Measurements from ENCODE around the gene LAMTOR4. TPM values are rescaled to one million over a fixed set of nuclear protein-coding genes. Genes with fewer than 3 reads are reported as not detected.

Gene LAMTOR4
- total and polyA plus RNA-seq, 2 of the 13 experiments (the other 11 are each of a cell fraction or from before 2014, with no cell fraction given), result 115 to 118 TPM

DNA sequence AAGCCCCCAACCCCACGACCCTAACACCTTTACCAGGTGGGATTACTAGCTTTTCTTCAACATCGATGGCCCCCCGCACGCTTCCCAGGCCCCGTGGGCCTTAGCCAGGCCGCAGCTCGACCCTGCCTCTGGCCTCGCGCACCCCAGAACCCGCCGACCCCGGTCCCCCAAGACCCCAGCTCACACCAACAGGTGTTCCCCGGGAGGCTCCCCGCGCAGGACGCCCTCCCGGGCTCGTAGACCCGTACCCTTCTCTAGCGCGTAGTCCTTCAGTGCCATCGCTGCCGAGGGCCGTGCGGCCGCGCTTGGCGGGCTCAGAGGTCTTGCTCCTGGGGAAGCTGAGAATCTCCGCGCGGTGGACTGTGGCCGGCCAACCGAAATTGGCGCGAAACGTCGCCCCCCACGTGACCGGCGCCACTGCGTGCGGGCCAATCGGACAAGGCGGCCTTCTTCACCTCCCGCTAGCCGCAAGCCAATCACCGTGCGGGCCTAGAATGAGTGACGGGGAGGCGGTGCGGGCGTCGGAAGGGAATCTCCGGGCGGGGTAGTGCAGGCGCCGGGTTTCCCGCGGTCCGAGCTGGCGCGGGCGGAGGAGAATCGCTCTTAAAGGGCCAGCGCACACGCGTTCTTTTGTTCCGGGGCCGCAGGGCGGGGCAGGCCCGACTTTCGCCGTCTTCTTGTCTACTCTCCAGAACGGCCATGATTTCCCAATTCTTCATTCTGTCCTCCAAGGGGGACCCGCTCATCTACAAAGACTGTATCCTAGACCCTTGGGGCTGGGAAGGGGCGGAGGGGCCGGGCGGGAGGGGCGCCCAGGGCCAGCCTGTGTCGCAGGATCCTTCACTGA lies 47.5 kb upstream of the LAMTOR4 start, which contains the start of the genes AP4M1 and MCM7 (continued):
- TF ChIP-seq, protein P1, sequence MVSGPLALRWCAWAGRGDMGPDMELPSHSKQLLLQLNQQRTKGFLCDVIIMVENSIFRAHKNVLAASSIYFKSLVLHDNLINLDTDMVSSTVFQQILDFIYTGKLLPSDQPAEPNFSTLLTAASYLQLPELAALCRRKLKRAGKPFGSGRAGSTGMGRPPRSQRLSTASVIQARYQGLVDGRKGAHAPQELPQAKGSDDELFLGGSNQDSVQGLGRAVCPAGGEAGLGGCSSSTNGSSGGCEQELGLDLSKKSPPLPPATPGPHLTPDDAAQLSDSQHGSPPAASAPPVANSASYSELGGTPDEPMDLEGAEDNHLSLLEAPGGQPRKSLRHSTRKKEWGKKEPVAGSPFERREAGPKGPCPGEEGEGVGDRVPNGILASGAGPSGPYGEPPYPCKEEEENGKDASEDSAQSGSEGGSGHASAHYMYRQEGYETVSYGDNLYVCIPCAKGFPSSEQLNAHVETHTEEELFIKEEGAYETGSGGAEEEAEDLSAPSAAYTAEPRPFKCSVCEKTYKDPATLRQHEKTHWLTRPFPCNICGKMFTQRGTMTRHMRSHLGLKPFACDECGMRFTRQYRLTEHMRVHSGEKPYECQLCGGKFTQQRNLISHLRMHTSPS (CRISPR knock-in tag; IDR thresholded peaks at IDR 0.05; ENCODE audit: low read depth), result 0 out of 2 replicates have a peak, but pooled peaks have one; percentile 46
- TF ChIP-seq KDM5B (CRISPR knock-in tag; IDR thresholded peaks at IDR 0.05; ENCODE audit: borderline replicate concordance), result peak; percentile 81; the same call in 1 of the 2 replicates
- peak; percentile 84; the same call in 1 of the 2 replicates for TF ChIP-seq ARID2 (CRISPR knock-in tag; IDR thresholded peaks at IDR 0.05; ENCODE audit: borderline replicate concordance)
- TF ChIP-seq, protein P2, sequence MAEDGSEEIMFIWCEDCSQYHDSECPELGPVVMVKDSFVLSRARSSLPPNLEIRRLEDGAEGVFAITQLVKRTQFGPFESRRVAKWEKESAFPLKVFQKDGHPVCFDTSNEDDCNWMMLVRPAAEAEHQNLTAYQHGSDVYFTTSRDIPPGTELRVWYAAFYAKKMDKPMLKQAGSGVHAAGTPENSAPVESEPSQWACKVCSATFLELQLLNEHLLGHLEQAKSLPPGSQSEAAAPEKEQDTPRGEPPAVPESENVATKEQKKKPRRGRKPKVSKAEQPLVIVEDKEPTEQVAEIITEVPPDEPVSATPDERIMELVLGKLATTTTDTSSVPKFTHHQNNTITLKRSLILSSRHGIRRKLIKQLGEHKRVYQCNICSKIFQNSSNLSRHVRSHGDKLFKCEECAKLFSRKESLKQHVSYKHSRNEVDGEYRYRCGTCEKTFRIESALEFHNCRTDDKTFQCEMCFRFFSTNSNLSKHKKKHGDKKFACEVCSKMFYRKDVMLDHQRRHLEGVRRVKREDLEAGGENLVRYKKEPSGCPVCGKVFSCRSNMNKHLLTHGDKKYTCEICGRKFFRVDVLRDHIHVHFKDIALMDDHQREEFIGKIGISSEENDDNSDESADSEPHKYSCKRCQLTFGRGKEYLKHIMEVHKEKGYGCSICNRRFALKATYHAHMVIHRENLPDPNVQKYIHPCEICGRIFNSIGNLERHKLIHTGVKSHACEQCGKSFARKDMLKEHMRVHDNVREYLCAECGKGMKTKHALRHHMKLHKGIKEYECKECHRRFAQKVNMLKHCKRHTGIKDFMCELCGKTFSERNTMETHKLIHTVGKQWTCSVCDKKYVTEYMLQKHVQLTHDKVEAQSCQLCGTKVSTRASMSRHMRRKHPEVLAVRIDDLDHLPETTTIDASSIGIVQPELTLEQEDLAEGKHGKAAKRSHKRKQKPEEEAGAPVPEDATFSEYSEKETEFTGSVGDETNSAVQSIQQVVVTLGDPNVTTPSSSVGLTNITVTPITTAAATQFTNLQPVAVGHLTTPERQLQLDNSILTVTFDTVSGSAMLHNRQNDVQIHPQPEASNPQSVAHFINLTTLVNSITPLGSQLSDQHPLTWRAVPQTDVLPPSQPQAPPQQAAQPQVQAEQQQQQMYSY (CRISPR knock-in tag; IDR thresholded peaks at IDR 0.05), result no peak; the same call in 1 of the 2 replicates
- TF ChIP-seq TRIM24 (CRISPR knock-in tag; IDR thresholded peaks at IDR 0.05), result no peak
- TF ChIP-seq, protein P3, sequence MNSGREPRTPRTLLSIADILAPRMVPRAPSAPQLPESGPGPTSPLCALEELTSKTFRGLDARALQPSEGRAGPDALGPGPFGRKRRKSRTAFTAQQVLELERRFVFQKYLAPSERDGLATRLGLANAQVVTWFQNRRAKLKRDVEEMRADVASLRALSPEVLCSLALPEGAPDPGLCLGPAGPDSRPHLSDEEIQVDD (CRISPR knock-in tag; IDR thresholded peaks at IDR 0.05; ENCODE audit: borderline replicate concordance), result 0 out of 2 replicates have a peak, but pooled peaks have one; percentile 29
- 0 out of 2 replicates have a peak, but pooled peaks have one; percentile 69 for TF ChIP-seq ZNF138 (CRISPR knock-in tag; IDR thresholded peaks at IDR 0.05; ENCODE audit: low read depth)
- peak; percentile 64; the same call in 1 of the 2 replicates for TF ChIP-seq RFXAP (CRISPR knock-in tag; IDR thresholded peaks at IDR 0.05; ENCODE audit: borderline replicate concordance)
- TF ChIP-seq ZFY (CRISPR knock-in tag; IDR thresholded peaks at IDR 0.05), result peak; percentile 53; the same call in 1 of the 2 replicates
- TF ChIP-seq, protein P4, sequence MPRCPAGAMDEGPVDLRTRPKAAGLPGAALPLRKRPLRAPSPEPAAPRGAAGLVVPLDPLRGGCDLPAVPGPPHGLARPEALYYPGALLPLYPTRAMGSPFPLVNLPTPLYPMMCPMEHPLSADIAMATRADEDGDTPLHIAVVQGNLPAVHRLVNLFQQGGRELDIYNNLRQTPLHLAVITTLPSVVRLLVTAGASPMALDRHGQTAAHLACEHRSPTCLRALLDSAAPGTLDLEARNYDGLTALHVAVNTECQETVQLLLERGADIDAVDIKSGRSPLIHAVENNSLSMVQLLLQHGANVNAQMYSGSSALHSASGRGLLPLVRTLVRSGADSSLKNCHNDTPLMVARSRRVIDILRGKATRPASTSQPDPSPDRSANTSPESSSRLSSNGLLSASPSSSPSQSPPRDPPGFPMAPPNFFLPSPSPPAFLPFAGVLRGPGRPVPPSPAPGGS (CRISPR knock-in tag; IDR thresholded peaks at IDR 0.05), result peak; percentile 60
- TF ChIP-seq, protein P5, sequence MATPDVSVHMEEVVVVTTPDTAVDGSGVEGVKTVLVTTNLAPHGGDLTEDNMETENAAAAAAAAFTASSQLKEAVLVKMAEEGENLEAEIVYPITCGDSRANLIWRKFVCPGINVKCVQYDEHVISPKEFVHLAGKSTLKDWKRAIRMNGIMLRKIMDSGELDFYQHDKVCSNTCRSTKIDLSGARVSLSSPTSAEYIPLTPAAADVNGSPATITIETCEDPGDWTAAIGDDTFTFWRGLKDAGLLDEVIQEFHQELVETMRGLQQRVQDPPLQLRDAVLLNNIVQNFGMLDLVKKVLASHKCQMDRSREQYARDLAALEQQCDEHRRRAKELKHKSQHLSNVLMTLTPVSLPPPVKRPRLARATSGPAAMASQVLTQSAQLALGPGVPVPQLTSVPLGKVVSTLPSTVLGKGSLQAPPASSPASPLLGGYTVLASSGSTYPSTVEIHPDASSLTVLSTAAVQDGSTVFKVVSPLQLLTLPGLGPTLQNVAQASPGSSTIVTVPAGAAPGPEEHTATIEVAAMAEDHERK (CRISPR knock-in tag; IDR thresholded peaks at IDR 0.05; ENCODE audit: low read depth), result peak; percentile 84
- no peak for TF ChIP-seq ZNF496 (CRISPR knock-in tag; IDR thresholded peaks at IDR 0.05; ENCODE audit: insufficient replicate concordance)
- peak; percentile 72 for TF ChIP-seq ZNF44 (CRISPR knock-in tag; IDR thresholded peaks at IDR 0.05)
- TF ChIP-seq KLF12 (CRISPR knock-in tag; IDR thresholded peaks at IDR 0.05; ENCODE audit: borderline replicate concordance), result peak; percentile 60; the same call in 1 of the 2 replicates
- no peak for TF ChIP-seq MZF1 (CRISPR knock-in tag; IDR thresholded peaks at IDR 0.05; ENCODE audit: borderline replicate concordance)
- peak; percentile 48; the same call in 1 of the 2 replicates for TF ChIP-seq ZNF317 (CRISPR knock-in tag; IDR thresholded peaks at IDR 0.05)
- TF ChIP-seq, protein P6, sequence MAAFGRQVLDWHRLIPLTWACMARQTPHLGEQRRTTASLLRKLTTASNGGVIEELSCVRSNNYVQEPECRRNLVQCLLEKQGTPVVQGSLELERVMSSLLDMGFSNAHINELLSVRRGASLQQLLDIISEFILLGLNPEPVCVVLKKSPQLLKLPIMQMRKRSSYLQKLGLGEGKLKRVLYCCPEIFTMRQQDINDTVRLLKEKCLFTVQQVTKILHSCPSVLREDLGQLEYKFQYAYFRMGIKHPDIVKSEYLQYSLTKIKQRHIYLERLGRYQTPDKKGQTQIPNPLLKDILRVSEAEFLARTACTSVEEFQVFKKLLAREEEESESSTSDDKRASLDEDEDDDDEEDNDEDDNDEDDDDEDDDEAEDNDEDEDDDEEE (CRISPR knock-in tag; IDR thresholded peaks at IDR 0.05), result no peak
